H1 (cell line): ENCODE data around the gene TRDMT1. TPM values are rescaled to one million over a fixed set of nuclear protein-coding genes. Genes with fewer than 3 reads are reported as not detected.
A peak's percentile ranks its signal among the peaks of the same experiment; 100 is the strongest.

ENCODE experiments used
- CTCF ChIA-PET: fragments of 300-600 bp; sonication (Branson Sonifier 250); formaldehyde crosslinking; loops from one replicate; lab custom pipeline; 2021; ENCODE audit not compliant: partially characterized antibody; lab: Charles Lee
- POLR2A ChIA-PET: fragments of 300-600 bp; sonication (Branson Sonifier 250); formaldehyde crosslinking; loops from one replicate; lab custom pipeline; 2021; ENCODE audit warnings: inconsistent platforms; ENCODE audit not compliant: partially characterized antibody; lab: Charles Lee
- DNase-seq, 2 experiments: peaks; one replicate each; pipeline versions ENCODE4 v3.0.0 to v3.0.0-alpha.2; 2010 to 2022; ENCODE audit warnings: low spot score in 2 of 2, low read depth in 1 of 2, mixed read lengths in 1 of 2
- FAIRE-seq: peaks from 2 replicates; lab custom pipeline; 2011; peaks lifted over from hg19 to GRCh38; lab: Jason Lieb, UNC
- H2AFZ ChIP-seq: 2 replicates; pipeline ENCODE4 v1.8.1; 2012; ENCODE audit warnings: low read length, inconsistent platforms
- H2AK5ac ChIP-seq: 2 replicates; pipeline ENCODE4 v1.6.1; 2013; ENCODE audit warnings: low read depth, low read length
- H2BK120ac ChIP-seq: replicated peaks from 2 replicates; pipeline ENCODE3; 2013; ENCODE audit warnings: low read depth, low read length, inconsistent platforms
- H2BK12ac ChIP-seq: 2 replicates; pipeline ENCODE4 v1.6.1; 2013; ENCODE audit warnings: low read depth, low read length
- H2BK15ac ChIP-seq: 2 replicates; pipeline ENCODE4 v1.6.1; 2013; ENCODE audit warnings: low read length
- H2BK20ac ChIP-seq: 2 replicates; pipeline ENCODE4 v1.6.1; 2013; ENCODE audit warnings: low read length
- H2BK5ac ChIP-seq: 2 replicates; pipeline ENCODE4 v1.6.1; 2013; ENCODE audit warnings: low read depth, low read length
- H3K14ac ChIP-seq: 2 replicates; pipeline ENCODE4 v1.6.1; 2013; ENCODE audit warnings: inconsistent platforms; ENCODE audit not compliant: insufficient read length
- H3K18ac ChIP-seq: 2 replicates; pipeline ENCODE4 v1.6.1; 2013; ENCODE audit warnings: low read length; ENCODE audit errors: extremely low read depth
- H3K23ac ChIP-seq: 2 replicates; pipeline ENCODE4 v1.6.1; 2013; ENCODE audit warnings: inconsistent platforms; ENCODE audit not compliant: insufficient read length
- H3K23me2 ChIP-seq: 2 replicates; pipeline ENCODE4 v1.6.1; 2013; ENCODE audit warnings: low read depth, low read length
- H3K27ac ChIP-seq: 2 replicates; pipeline ENCODE4 v1.6.1; 2011; ENCODE audit warnings: low read depth, low read length, inconsistent platforms
- H3K27me3 ChIP-seq, 4 experiments: replicated peaks in 1 of 4; 1 replicate in 1 of 4; 2 replicates in 3 of 4; pipeline versions ENCODE4 v1.6.1 to v1.8.1; 2011 to 2013; ENCODE audit warnings: low read length in 3 of 4, mild to moderate bottlenecking in 3 of 4, inconsistent platforms in 2 of 4, mixed read lengths in 2 of 4, moderate library complexity in 1 of 4; ENCODE audit not compliant: control insufficient read depth in 3 of 4, insufficient read depth in 3 of 4; ENCODE audit errors: extremely low read depth in 1 of 4
- H3K36me3 ChIP-seq, 4 experiments: 2 replicates each; pipeline versions ENCODE4 v1.6.1 to v1.8.1; 2011 to 2013; ENCODE audit warnings: mild to moderate bottlenecking in 4 of 4, low read length in 3 of 4, moderate library complexity in 2 of 4, control low read depth in 1 of 4, inconsistent platforms in 1 of 4; ENCODE audit not compliant: insufficient read depth in 4 of 4, control insufficient read depth in 2 of 4
- H3K4ac ChIP-seq: replicated peaks from 2 replicates; pipeline ENCODE3; 2013; ENCODE audit warnings: low read length, low read depth, mixed read lengths, inconsistent platforms; ENCODE audit not compliant: insufficient read length
- H3K4me1 ChIP-seq, 4 experiments: replicated peaks in 1 of 4; 1 replicate in 1 of 4; 2 replicates in 3 of 4; pipeline versions ENCODE4 v1.6.1 to v1.8.1; 2011 to 2013; ENCODE audit warnings: low read length in 3 of 4, inconsistent platforms in 2 of 4, mixed read lengths in 1 of 4; ENCODE audit not compliant: insufficient read depth in 4 of 4, control insufficient read depth in 3 of 4
- H3K4me2 ChIP-seq, 2 experiments: 2 replicates each; pipeline versions ENCODE4 v1.6.1 to v1.8.1; 2011 to 2013; ENCODE audit warnings: low read depth in 2 of 2, low read length in 2 of 2, control low read depth in 1 of 2, inconsistent platforms in 1 of 2, mild to moderate bottlenecking in 1 of 2; ENCODE audit not compliant: insufficient read depth in 1 of 2
- H3K4me3 ChIP-seq, 4 experiments: fragments of 200-600, 300-600 bp in 1 of 4; sonication (generic), shearing (Covaris generic), sonication (Bioruptor Twin) in 1 of 4; 2 replicates each; pipeline versions ENCODE4 v1.5.1 to v1.8.1; 2011 to 2016; ENCODE audit warnings: low read length in 4 of 4, low read depth in 3 of 4, control low read depth in 2 of 4, inconsistent platforms in 2 of 4, mild to moderate bottlenecking in 2 of 4, mixed read lengths in 1 of 4, moderate library complexity in 1 of 4; ENCODE audit not compliant: insufficient read depth in 2 of 4; ENCODE audit errors: extremely low read depth in 1 of 4
- H3K56ac ChIP-seq: replicated peaks from 2 replicates; pipeline ENCODE3; 2013; ENCODE audit warnings: low read depth, mild to moderate bottlenecking, mixed read lengths, low read length, inconsistent platforms; ENCODE audit not compliant: insufficient read length
- H3K79me1 ChIP-seq: 2 replicates; pipeline ENCODE4 v1.6.1; 2013; ENCODE audit warnings: low read depth, low read length, control low read depth
- H3K79me2 ChIP-seq, 2 experiments: 2 replicates each; pipeline versions ENCODE4 v1.6.1 to v1.8.1; 2012 to 2013; ENCODE audit warnings: low read length in 2 of 2, mild to moderate bottlenecking in 2 of 2, inconsistent platforms in 1 of 2; ENCODE audit not compliant: insufficient read depth in 2 of 2, control insufficient read depth in 1 of 2
- H3K9ac ChIP-seq, 4 experiments: replicated peaks in 1 of 4; 1 replicate in 1 of 4; 2 replicates in 3 of 4; pipeline versions ENCODE4 v1.6.1 to v1.8.1; 2011 to 2013; ENCODE audit warnings: low read depth in 3 of 4, low read length in 3 of 4, control low read depth in 2 of 4, mild to moderate bottlenecking in 2 of 4, moderate library complexity in 2 of 4, inconsistent platforms in 1 of 4; ENCODE audit errors: extremely low read depth in 1 of 4
- H3K9me3 ChIP-seq, 2 experiments: 2 replicates each; pipeline versions ENCODE4 v1.6.1 to v1.8.1; 2012 to 2013; ENCODE audit warnings: mild to moderate bottlenecking in 2 of 2, moderate library complexity in 2 of 2, control low read depth in 1 of 2, inconsistent platforms in 1 of 2, low read depth in 1 of 2, low read length in 1 of 2, mixed read lengths in 1 of 2; ENCODE audit not compliant: insufficient read depth in 2 of 2
- H4K20me1 ChIP-seq, 2 experiments: replicated peaks in 1 of 2; 2 replicates each; pipeline versions ENCODE3 to v1.8.1; 2011 to 2013; ENCODE audit warnings: inconsistent platforms in 2 of 2, low read length in 2 of 2, mild to moderate bottlenecking in 1 of 2; ENCODE audit not compliant: insufficient read depth in 2 of 2, control insufficient read depth in 1 of 2
- H4K5ac ChIP-seq: 2 replicates; pipeline ENCODE4 v1.6.1; 2013; ENCODE audit warnings: low read length, low read depth, mixed read lengths, inconsistent platforms; ENCODE audit not compliant: insufficient read length
- H4K8ac ChIP-seq: 2 replicates; pipeline ENCODE4 v1.8.0; 2013; ENCODE audit warnings: mild to moderate bottlenecking, moderate library complexity, low read length, inconsistent platforms; ENCODE audit not compliant: insufficient read depth; ENCODE audit errors: extremely low read depth
- H4K91ac ChIP-seq: replicated peaks from 2 replicates; pipeline ENCODE3; 2013; ENCODE audit warnings: low read length, mixed read lengths, inconsistent platforms; ENCODE audit not compliant: insufficient read length
- ATF3 ChIP-seq: IDR thresholded peaks from 2 replicates; pipeline ENCODE4 v1.6.1; 2011; ENCODE audit warnings: low read depth, mild to moderate bottlenecking, low read length; ENCODE audit not compliant: insufficient read depth
- BCL11A ChIP-seq, 2 experiments: IDR thresholded peaks; one replicate each; pipeline ENCODE4 v1.6.1; 2011; ENCODE audit warnings: low read depth in 2 of 2, low read length in 2 of 2, mild to moderate bottlenecking in 2 of 2
- CEBPB ChIP-seq: IDR thresholded peaks from 2 replicates; pipeline ENCODE4 v1.6.1; 2012; ENCODE audit warnings: low read depth, low read length
- EGR1 ChIP-seq: IDR thresholded peaks from 2 replicates; pipeline ENCODE4 v1.6.1; 2011; ENCODE audit warnings: low read depth, low read length, borderline replicate concordance
- GABPA ChIP-seq: IDR thresholded peaks from 2 replicates; pipeline ENCODE4 v1.6.1; 2011; ENCODE audit warnings: mild to moderate bottlenecking, low read length, moderate library complexity, borderline replicate concordance; ENCODE audit not compliant: insufficient read depth
- HDAC6 ChIP-seq: IDR thresholded peaks from one replicate; pipeline ENCODE4 v1.7.1; 2012; ENCODE audit warnings: low read depth, mild to moderate bottlenecking, inconsistent platforms, low read length, moderate library complexity
- POLR2A ChIP-seq, 2 experiments: IDR thresholded peaks; 1 replicate in 1 of 2; 2 replicates in 1 of 2; pipeline ENCODE4 v1.6.1; 2011; ENCODE audit warnings: low read depth in 2 of 2, low read length in 2 of 2, mild to moderate bottlenecking in 2 of 2; ENCODE audit errors: control extremely low read depth in 1 of 2
- SP1 ChIP-seq: IDR thresholded peaks from 2 replicates; pipeline ENCODE4 v1.6.1; 2011; ENCODE audit warnings: low read depth, low read length
- SP4 ChIP-seq: IDR thresholded peaks from 2 replicates; pipeline ENCODE4 v1.6.1; 2012; ENCODE audit warnings: low read length, inconsistent platforms
- SUZ12 ChIP-seq: fragments of 200-600 bp; sonication (generic); IDR thresholded peaks from 2 replicates; pipeline ENCODE4 v1.6.1; 2012; ENCODE audit warnings: mild to moderate bottlenecking, inconsistent platforms, low read length, moderate library complexity, mixed read lengths
- TBP ChIP-seq: IDR thresholded peaks from 2 replicates; pipeline ENCODE4 v1.6.1; 2011; ENCODE audit warnings: low read depth, low read length, improper control_type of control experiment
- USF2 ChIP-seq: IDR thresholded peaks from 2 replicates; pipeline ENCODE4 v1.6.1; 2011; ENCODE audit warnings: low read length, improper control_type of control experiment
- WGBS, 2 experiments: shearing (Covaris generic) in 1 of 2; methylation state at CpG; one replicate each; pipeline versions ENCODE4 v1.1.6 to v1.1.7; 2013 to 2015; ENCODE audit warnings: low lambda C conversion rate in 2 of 2, mixed read lengths in 2 of 2, inconsistent platforms in 1 of 2, low coverage in 1 of 2, missing lambda C conversion rate in 1 of 2; ENCODE audit not compliant: insufficient replicate concordance in 2 of 2, insufficient coverage in 1 of 2, insufficient read length in 1 of 2; ENCODE audit errors: extremely low coverage in 1 of 2, missing lambda C conversion rate in 1 of 2; 5-methylcytosine and 5-hydroxymethylcytosine counted together
- polyA plus RNA-seq, 7 experiments: library from polyadenylated mRNA; depleted of rRNA in 3 of 7; stranded (reverse) in 5 of 7; unstranded in 2 of 7; fragments of >200 nt in 5 of 7; fragments of 200-250 nt in 2 of 7; gene quantifications; 1 replicate in 5 of 7; 2 replicates in 1 of 7; 4 replicates in 1 of 7; pipeline versions ENCODE4 v1.2.1 to v1.2.3, GENCODE V29; 2011 to 2013; ENCODE audit warnings: missing spikeins in 2 of 7, mixed read lengths in 2 of 7
- total RNA-seq: library from RNA; stranded (reverse); fragmentation: NEBNext Ultra II Directional; extraction: Animal tissue kit (Norgen Biotek cat#: 25700); gene quantifications from 2 replicates; pipeline ENCODE4 v1.2.1, GENCODE V29; 2021

TRDMT1 gene
- total and polyA plus RNA-seq, 2 of the 8 experiments (the other 6 are each of a cell fraction or from before 2014, with no cell fraction given), result 7.4 to 21.4 TPM

- CTCF ChIA-PET, result interaction anchor here (1.9 kb wide), 1 partner anchor 10 kb away, joined by 6 read pairs; the partner anchor contains the start of gene VIM
- Histone ChIP-seq H3K14ac (no peak overlapping the region), H2AFZ (no peak overlapping the region), H2AK5ac (no peak overlapping the region), H3K23ac (no peak overlapping the region), H2BK12ac (peak overlapping the region; percentile 3; the same call in 1 of the 2 replicates), H3K79me2 (no peaks in the 10 kb centered on the region), H3K79me1 (no peaks in the 10 kb centered on the region), H2BK20ac (peak overlapping the region; percentile 2; the same call in 1 of the 2 replicates), H3K4ac (peak overlapping the region; percentile 14), H3K4me2 (no peak overlapping the region), H4K20me1 (no peaks in the 10 kb centered on the region), H3K27me3 (no peaks in the 10 kb centered on the region), H4K5ac (no peak overlapping the region), H3K23me2 (no peaks in the 10 kb centered on the region), H3K27ac (no peak overlapping the region), H3K9ac (no peak overlapping the region), H3K56ac (no peak overlapping the region), H3K9me3 (no peaks in the 10 kb centered on the region), H4K8ac (no peak overlapping the region), H2BK120ac (peak overlapping the region; percentile 95), H4K91ac (peak overlapping the region; percentile 9), H3K4me3 (no peak overlapping the region), H3K18ac (no peak overlapping the region), H2BK15ac (no peak overlapping the region), H2BK5ac (peak overlapping the region; percentile 38; the same call in 1 of the 2 replicates), H3K36me3 (no peaks in the 10 kb centered on the region), H3K4me1 (peaks cover 0 to 10% (median 8%) of the 10 kb centered on the region in 4 experiments; a peak in 4 of 7 replicates)
- DNase-seq, result no peak
- 90% methylated on average over 1 of the region's 1 CpG; no CpG with 5 or more reads in 1 of the 2 experiments for WGBS, 2 experiments
- TF ChIP-seq POLR2A (IDR thresholded peaks at IDR 0.05; ENCODE audit: control extremely low read depth in 1 of 2, low read depth in 2 of 2, low read length in 2 of 2) (no peak), BCL11A (IDR thresholded peaks at IDR 0.05; ENCODE audit: low read depth in 2 of 2, low read length in 2 of 2) (no peak), GABPA (no peak), USF2 (no peak), TBP (no peak), CEBPB (no peak), HDAC6 (no peak), EGR1 (no peak), ATF3 (no peak), SUZ12 (no peak), SP4 (no peak), SP1 (no peak)
- no peak for FAIRE-seq
- POLR2A ChIA-PET, result interaction anchor here (2.9 kb wide), 1 partner anchor 16 kb away, joined by 10 read pairs; the partner anchor contains the start of gene TRDMT1
These were observed 16.3 kb upstream of the TRDMT1 start for GRCh38 chr10:17217631-17218232.
